NOMO-1 (cell line): Measurements from ENCODE around the gene PI4K2A.

ENCODE experiments used
- DNase-seq, 2 experiments: peaks; one replicate each; lab custom pipeline; 2025; ENCODE audit not compliant: unreplicated experiment in 2 of 2; lab: John Stamatoyannopoulos, UW

Gene PI4K2A

GRCh38 chr10:97724341-97724941 is 84.0 kb downstream of the PI4K2A start:
- DNase-seq = peak; percentile 59 to 77
